Stromal cell of bone marrow (primary cell): Measurements from ENCODE around the gene RAP1GAP2.

Experiments
- DNase-seq: peaks from one replicate; pipeline ENCODE4 v3.0.0-alpha.2; 2012; ENCODE audit warnings: low read depth

Gene RAP1GAP2

GRCh38 chr17:2853283-2854142, 57.3 kb downstream of the RAP1GAP2 start:
- peak; percentile 21 for DNase-seq

GRCh38 chr17:2854143-2855055, 58.2 kb downstream of the RAP1GAP2 start:
- no peak for DNase-seq

DNA sequence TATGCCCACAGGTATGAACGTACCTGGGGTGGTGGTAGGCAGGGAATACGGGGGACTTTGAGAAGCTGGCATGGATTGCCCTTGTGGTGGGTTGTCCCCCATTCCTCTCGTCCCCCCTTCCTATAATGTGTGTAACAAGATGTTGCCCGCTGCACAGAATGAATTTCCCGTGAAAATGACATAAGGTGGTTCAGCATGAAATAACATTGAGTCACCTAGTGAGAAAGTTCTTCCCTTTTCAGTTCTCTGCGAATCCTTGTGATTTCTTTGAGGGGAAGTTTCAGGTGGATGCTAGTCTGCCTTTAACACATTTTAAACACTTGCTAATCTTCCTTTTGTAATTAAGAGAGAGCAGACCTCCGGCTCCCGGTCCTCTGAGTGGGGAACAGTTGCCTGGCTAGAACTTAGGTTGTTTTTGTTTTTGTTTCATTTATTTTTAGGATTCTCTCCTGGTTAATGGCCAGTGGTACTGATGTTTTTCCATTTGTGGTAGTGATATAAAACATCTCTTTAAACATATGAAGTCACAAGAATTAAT, 58.9 kb downstream of the RAP1GAP2 start:
- no peak for DNase-seq

GRCh38 chr17:2856727-2857126, 60.5 kb downstream of the RAP1GAP2 start:
- DNase-seq = no peak

GRCh38 chr17:2860045-2860444, 63.8 kb downstream of the RAP1GAP2 start:
- no peak for DNase-seq

DNA sequence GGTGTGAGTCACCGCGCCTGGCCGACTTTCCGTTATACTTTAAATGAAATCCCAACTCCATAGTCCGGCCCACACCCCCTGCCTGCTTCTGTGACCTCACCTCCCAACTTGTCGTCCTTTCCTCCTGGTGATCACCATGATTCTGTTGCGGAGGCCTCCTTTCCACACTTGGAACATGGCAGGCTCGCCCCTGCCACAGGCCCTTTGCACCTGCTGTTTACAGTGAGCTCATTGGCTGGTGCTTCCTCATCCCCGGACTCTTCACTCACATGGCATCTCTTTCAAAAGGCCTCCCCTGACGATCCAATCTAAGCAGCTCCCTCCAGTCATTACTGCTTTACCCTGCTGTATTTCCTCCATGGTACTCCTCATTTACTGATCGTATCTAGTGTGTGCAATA, 64.6 kb downstream of the RAP1GAP2 start:
- DNase-seq = no peak

DNA sequence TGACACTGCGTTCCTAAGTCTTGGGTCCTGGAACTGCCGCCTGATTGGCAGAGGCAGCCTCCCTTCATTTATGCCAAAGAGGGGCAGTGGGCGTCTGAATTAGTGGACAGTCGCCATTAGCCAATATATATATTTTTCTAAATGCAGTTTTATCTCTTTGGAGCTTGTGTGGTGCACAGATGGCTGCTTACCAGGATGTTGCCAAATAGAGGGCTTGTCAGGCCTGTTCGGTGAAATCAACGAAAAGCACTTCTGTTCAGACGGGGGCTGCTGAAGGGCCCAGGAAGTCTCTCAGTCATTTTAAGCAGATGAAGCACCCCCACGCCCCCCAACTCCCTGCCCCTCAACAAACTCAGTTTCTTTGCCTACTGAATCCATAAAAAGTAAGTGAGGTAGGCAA, 66.0 kb downstream of the RAP1GAP2 start:
- DNase-seq = no peak

DNA sequence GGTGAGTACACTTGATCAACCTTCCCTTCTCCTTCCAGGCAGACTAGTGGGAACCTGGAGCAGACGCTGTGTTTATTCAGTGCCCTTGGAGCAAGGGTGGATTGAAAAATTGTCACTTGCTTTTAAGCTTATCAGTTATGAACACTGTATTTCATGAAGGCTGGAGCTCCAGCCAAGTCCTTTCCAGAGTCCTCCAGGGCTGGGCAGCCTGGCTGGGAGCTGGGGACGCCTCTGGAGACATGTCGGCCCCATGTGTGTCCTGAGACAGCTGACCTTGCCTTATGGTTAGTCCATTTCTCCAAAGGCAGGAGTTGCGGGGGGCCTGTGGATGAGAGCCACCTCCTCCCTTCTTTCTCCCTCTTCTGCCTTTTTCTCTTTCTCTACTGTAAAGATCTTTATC, 67.0 kb downstream of the RAP1GAP2 start:
- DNase-seq = no peak

DNA sequence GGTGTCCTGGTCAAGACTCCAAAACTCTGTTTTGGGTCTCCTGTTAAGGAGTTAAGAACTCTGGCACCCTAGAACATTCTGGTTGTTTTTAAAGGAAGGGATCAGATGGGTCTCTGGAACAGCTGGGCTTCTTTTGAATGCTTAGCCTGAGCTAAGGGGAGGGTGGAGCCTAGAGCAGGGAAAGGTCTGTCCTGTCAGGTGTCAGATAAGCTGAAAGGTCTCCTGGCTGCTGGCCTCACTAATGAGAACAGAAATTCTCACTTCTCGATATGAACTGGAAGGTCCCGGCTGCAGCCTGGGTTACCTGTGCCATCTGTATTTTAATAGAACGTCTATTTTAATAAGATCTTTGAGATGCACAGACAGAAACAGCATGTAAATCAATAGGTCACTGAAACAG, 69.0 kb downstream of the RAP1GAP2 start:
- no peak for DNase-seq

DNA sequence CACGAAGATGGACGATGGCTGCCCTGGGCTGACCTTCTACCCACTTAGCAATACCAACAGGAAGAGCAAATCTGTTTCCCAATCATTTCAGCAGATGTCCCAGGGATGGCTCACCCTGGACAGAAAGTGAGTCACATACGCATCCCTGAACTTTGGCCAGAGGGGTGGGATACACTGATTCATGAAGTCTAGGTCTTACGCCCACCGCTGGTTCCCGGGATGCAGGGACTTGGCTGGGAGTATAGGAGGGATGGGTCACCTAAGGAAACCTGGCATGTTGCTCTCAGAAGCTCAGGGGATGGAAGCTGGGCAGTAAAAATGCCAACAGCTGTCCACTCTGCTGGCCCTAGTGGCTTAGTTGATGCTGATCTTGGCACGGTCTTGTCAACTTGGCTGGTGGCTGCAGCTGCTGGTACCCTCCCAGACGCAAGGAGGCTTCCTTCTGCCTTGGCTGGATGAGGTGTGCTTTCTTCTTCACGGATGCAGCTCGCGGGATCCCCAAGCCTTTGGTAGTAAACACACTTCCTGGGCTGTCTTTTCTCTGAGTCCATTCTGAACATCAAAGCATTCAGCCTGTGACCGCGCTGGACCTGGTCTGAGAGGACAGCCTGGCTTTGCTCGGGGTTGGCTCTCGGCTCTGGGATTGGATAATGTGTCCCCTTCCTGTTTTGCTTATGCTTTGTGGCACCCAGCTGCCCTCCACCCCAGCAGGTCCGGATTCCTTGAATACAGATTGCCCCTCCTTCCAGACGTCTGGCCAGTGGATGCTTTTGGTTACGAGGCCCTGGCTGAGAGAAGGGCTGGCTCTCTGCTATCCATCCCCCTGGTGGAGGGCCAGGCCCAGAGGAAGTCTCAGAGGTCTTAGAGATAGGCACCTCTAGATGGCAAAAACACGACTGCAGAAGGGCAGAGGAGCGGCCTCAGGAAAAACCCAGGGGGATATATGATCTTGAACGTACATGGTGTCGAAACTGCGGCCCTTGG, 71.5 kb downstream of the RAP1GAP2 start:
- peak; percentile 49 for DNase-seq

DNA sequence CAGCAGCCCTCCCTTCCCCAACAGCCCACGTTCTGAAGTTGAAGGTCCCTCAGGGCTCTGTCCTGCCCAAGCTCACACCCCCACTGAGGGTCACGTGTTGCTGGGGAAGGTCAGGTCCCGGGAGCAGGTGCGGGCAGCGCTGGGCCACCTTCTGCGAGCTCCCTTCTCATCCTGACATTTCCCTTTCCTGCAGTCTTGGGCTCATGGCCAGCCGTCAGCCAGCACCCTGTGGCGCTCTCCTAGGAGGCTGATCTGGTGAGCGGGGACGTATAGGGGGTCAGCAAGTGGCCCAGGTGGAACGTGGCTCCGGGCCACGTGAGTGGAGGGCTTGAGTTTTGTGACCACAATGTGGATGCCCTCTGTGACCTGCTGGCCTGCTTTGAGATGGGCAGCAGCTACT, 73.4 kb downstream of the RAP1GAP2 start:
- DNase-seq = no peak

GRCh38 chr17:2871205-2871604, 75.0 kb downstream of the RAP1GAP2 start:
- DNase-seq = no peak

- no peak for DNase-seq
These were observed 75.5 kb downstream of the RAP1GAP2 start for GRCh38 chr17:2871720-2872119.

DNA sequence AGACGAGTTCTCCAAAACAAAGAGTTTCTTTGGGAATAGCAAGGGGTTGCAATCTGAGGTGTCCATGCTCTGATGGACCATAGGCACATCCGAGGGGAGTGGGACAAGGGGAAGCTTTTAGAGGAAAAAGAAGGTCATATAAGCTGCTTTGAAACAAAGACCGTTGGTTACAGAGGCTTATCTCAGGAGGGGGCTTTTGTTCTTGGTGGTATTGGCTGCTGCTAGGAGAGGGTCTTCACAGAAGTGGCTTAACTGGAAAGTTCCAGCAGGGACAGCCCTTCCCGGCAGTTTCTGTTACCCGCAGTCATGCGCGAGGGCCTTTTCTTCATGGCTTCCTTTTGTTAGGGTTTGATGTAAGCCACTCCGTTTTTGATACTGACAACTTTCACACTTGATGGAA, 76.0 kb downstream of the RAP1GAP2 start:
- no peak for DNase-seq

- DNase-seq = no peak
These were observed 78.0 kb downstream of the RAP1GAP2 start for GRCh38 chr17:2874189-2874686.

- DNase-seq = no peak
These were observed 79.4 kb downstream of the RAP1GAP2 start for GRCh38 chr17:2875608-2876007.

- DNase-seq = no peak
These were observed 80.2 kb downstream of the RAP1GAP2 start for GRCh38 chr17:2876467-2876866.

DNA sequence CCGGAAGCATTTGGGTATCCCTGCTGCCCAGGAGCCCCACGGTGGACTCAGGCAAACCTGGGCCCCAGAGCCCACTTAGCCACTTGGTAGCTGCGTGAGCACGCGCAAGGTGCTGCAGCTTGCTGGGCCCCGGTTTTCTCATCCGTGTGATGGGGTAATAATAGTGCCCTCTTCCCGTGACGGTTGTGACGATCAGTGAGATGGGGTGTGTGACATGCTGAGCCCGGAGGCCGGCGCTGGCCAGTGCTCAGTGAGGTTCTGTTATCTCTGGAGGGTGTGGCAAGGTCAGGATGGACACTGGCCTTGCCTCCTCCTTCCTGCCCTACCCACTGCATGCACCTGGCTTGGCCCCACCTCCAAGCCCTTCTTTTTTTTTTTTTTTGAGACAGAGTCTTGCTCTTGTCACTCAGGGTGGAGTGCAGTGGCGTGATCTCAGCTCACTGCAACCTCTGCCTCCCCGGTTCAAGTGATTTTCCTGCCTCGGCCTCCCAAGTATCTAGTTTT, 82.6 kb downstream of the RAP1GAP2 start:
- no peak for DNase-seq

DNA sequence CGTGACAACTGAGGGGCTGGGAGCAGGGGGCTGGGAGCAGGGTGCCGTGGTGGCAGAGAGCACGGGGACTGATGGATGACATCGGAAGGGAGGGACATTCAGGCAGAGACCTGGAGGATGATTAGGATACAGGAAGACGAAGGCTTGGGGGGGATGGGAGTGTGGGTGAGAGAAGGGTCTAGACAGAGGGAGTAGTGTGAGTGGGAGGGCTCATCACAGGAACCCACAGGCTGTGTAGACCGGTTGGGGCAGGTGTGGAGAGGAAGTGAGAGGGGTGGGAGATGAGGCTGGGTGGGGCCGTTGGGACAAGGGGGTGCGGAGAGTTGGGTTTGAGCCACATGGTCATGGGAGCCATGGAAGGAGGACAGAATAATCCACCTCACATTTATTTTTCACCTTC, 83.8 kb downstream of the RAP1GAP2 start:
- no peak for DNase-seq

- DNase-seq = no peak
These were observed 85.1 kb downstream of the RAP1GAP2 start for GRCh38 chr17:2881295-2881694.

GRCh38 chr17:2883544-2884213, 87.4 kb downstream of the RAP1GAP2 start:
- DNase-seq = no peak
